Parathyroid adenoma (tissue), 2 donors: ENCODE results near the gene TRIM72.
"Not testable (repeated sequence)": the region's sequence is repeated elsewhere in the genome, so short reads cannot be mapped to it uniquely, and the experiment has no call there.

Source experiments
- H2AFZ ChIP-seq: fragments of 300-600 bp; sonication (generic); one replicate; pipeline ENCODE4 v1.7.0; 2017; ENCODE audit warnings: antibody characterized with exemption, mild to moderate bottlenecking
- H3K27ac ChIP-seq: fragments of 300-600 bp; sonication (generic); one replicate; pipeline ENCODE4 v1.7.0; 2017
- H3K27me3 ChIP-seq: fragments of 300-600 bp; sonication (generic); one replicate; pipeline ENCODE4 v1.7.0; 2017; ENCODE audit warnings: low read length; ENCODE audit not compliant: control insufficient read depth, insufficient read depth
- H3K36me3 ChIP-seq: fragments of 300-600 bp; sonication (generic); one replicate; pipeline ENCODE4 v1.7.0; 2017; ENCODE audit warnings: low read length; ENCODE audit not compliant: control insufficient read depth, insufficient read depth
- H3K4me1 ChIP-seq: fragments of 300-600 bp; sonication (generic); one replicate; pipeline ENCODE4 v1.7.0; 2017; ENCODE audit warnings: control low read depth
- H3K4me2 ChIP-seq: fragments of 300-600 bp; sonication (generic); one replicate; pipeline ENCODE4 v1.7.0; 2017; ENCODE audit warnings: low read length
- H3K4me3 ChIP-seq: fragments of 300-600 bp; sonication (generic); one replicate; pipeline ENCODE4 v1.7.0; 2017; ENCODE audit warnings: low read depth, low read length
- H3K79me2 ChIP-seq: fragments of 300-600 bp; sonication (generic); one replicate; pipeline ENCODE4 v1.7.0; 2017; ENCODE audit warnings: control low read depth
- H3K9ac ChIP-seq: fragments of 300-600 bp; sonication (generic); one replicate; pipeline ENCODE4 v1.7.0; 2017; ENCODE audit warnings: mild to moderate bottlenecking
- H3K9me3 ChIP-seq: fragments of 300-600 bp; sonication (generic); one replicate; pipeline ENCODE4 v1.7.0; 2017; ENCODE audit warnings: low read length; ENCODE audit not compliant: control insufficient read depth
- CTCF ChIP-seq: fragments of 300-600 bp; sonication (generic); IDR thresholded peaks from one replicate; pipeline ENCODE4 v1.7.0; 2017; ENCODE audit warnings: antibody characterized with exemption, mild to moderate bottlenecking
- donor health status: primary hyperparathyroidism.

The TRIM72 gene

DNA sequence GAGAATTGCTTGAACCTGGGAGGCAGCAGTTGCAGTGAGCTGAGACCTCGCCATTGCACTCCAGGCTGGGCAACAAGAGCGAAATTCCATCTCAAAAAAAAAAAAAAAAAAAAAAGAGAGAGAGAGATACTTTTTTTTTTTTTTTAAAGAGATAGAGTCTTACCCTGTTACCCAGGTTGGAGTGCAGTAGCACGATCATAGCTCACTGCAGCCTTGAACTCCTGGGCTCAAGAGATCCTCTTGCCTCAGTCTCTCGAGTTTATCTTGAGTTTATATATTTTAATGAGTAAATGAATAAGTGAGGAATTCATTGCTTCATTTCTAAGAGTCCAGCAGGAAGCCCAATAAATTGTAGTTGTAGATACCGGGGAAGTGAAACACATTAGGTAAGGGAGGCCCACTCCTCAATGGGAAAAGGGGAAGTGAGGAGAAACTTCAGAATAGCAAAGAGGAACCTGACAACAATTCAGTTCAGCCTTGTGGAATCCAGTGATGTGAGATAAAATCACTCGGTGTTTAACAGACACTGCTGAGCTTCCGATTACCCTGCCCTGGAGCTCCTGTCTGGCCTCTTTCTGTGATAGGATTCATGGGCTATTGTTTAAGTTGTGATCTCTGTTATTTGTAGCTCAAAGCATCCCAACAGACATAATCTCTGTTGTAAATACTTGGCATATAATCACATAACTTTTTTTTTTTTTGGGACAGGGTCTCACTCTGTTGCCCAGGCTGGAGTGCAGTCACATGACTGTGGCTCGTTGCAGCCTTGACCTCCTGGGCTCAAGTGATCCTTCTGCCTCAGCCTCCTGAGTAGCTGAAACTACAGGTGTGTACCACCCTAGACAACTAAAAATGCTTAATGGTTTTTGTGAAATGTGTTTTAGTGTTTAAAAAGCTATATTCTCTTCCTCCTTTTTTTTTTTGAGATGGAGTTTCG, 30.1 kb downstream of the TRIM72 start:
- no peak for TF ChIP-seq CTCF
- no peak overlapping the region for H3K27ac ChIP-seq

GRCh38 chr16:31245598-31245997, 31.7 kb downstream of the TRIM72 start:
- not testable (repeated sequence) for H3K79me2 ChIP-seq, H3K9me3 ChIP-seq, H2AFZ ChIP-seq, H3K4me2 ChIP-seq, H3K27me3 ChIP-seq, H3K9ac ChIP-seq, H3K27ac ChIP-seq, H3K36me3 ChIP-seq, H3K4me3 ChIP-seq, H3K4me1 ChIP-seq

More for the DNA sequence above, 30.1 kb downstream of the TRIM72 start:
- no peaks in the 10 kb centered on the region for H3K4me1 ChIP-seq
- no peak overlapping the region for H3K4me3 ChIP-seq
- no peak overlapping the region for H3K9ac ChIP-seq
- H3K79me2 ChIP-seq = no peaks in the 10 kb centered on the region
- no peak overlapping the region for H3K4me2 ChIP-seq
- no peaks in the 10 kb centered on the region for H3K27me3 ChIP-seq
- no peak overlapping the region for H2AFZ ChIP-seq
- no peaks in the 10 kb centered on the region for H3K9me3 ChIP-seq
- no peaks in the 10 kb centered on the region for H3K36me3 ChIP-seq

DNA sequence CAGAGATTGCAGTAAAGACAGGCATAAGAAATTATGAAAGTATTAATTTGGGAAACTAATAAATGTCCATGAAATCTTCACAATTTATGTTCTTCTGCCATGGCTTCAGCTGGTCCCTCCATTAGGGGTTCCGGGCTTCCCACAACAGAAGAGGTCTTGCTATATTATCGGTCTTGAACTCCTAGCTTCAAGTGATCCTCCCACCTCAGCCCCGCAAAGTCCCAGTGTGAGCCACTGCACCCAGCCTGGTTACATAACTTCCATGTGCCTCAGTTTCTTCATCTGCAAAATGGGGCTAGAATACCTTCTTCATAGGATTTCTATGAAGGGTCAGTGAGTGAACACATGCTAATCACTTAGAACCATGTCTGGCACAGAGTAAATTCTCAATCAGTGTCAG, 32.4 kb downstream of the TRIM72 start:
- no peak overlapping the region for H3K4me2 ChIP-seq
- H3K9ac ChIP-seq = no peak overlapping the region
- no peak overlapping the region for H3K27ac ChIP-seq
- H3K4me3 ChIP-seq = no peak overlapping the region
- no peaks in the 10 kb centered on the region for H3K36me3 ChIP-seq
- H3K4me1 ChIP-seq = no peaks in the 10 kb centered on the region
- no peak overlapping the region for H2AFZ ChIP-seq
- no peaks in the 10 kb centered on the region for H3K9me3 ChIP-seq
- H3K27me3 ChIP-seq = no peaks in the 10 kb centered on the region
- no peaks in the 10 kb centered on the region for H3K79me2 ChIP-seq
- TF ChIP-seq CTCF = no peak

DNA sequence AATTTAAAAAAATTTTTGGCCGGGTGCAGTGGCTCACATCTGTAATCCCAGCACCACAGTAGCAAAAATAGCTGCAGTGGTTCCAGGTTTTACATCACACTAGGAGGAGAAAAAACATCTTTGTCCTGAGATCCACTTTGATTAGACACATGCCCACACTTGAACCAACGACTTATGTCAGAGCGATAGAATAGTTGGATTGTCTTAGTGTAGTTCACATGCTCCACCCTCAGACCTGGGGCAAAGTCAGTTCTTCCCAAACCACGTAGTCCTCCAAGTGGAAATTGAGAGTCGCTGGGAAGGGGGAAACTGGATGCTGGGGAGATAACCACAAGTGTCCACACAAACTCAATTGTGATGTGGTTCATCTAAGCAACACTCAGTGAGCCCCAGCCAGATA, 34.4 kb downstream of the TRIM72 start:
- H3K9me3 ChIP-seq = no peaks in the 10 kb centered on the region
- H3K4me1 ChIP-seq = no peaks in the 10 kb centered on the region
- no peaks in the 10 kb centered on the region for H3K27me3 ChIP-seq
- no peak overlapping the region for H3K4me2 ChIP-seq
- H3K79me2 ChIP-seq = no peaks in the 10 kb centered on the region
- H3K4me3 ChIP-seq = no peak overlapping the region
- H2AFZ ChIP-seq = no peak overlapping the region
- no peaks in the 10 kb centered on the region for H3K36me3 ChIP-seq
- no peak overlapping the region for H3K27ac ChIP-seq
- H3K9ac ChIP-seq = no peak overlapping the region
- TF ChIP-seq CTCF = no peak

GRCh38 chr16:31250782-31251384, 37.0 kb downstream of the TRIM72 start:
- H3K79me2 ChIP-seq = no peaks in the 10 kb centered on the region
- no peak for TF ChIP-seq CTCF
- no peak overlapping the region for H3K9ac ChIP-seq
- no peaks in the 10 kb centered on the region for H3K4me1 ChIP-seq
- no peak overlapping the region for H2AFZ ChIP-seq
- no peaks in the 10 kb centered on the region for H3K36me3 ChIP-seq
- H3K27me3 ChIP-seq = no peaks in the 10 kb centered on the region
- no peak overlapping the region for H3K4me2 ChIP-seq
- no peaks in the 10 kb centered on the region for H3K9me3 ChIP-seq
- no peak overlapping the region for H3K27ac ChIP-seq
- no peak overlapping the region for H3K4me3 ChIP-seq
